Hematopoietic multipotent progenitor cell treated with erythropoietin and hydrocortisone succinate and interleukin-3 and kit ligand, for 15 days (in vitro differentiated cells): ENCODE data around the gene URGCP.

Experiments
- DNase-seq: peaks from one replicate; pipeline ENCODE4 v3.0.0-alpha.2; 2015; ENCODE audit warnings: low spot score

Gene URGCP

DNA sequence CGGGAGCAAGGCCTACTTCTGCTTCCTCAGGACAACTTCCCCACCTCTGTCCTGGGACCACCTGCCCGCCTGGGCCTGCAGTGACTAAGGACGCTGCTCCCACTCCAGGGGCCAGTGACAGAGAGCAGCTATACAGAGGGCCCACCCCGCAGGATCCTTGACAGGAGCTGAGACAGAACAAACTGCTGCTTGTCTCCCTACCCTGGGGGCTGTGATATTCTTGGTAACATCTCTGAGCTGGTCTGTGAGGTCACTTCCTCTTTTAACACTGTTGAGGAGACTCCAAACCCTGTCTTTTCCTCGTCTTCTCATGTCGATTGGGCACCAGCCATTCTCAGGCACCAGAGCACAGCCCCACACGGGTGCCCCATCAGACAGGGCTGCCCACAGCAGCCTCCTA is 30.2 kb downstream of the URGCP start:
- no peak for DNase-seq

DNA sequence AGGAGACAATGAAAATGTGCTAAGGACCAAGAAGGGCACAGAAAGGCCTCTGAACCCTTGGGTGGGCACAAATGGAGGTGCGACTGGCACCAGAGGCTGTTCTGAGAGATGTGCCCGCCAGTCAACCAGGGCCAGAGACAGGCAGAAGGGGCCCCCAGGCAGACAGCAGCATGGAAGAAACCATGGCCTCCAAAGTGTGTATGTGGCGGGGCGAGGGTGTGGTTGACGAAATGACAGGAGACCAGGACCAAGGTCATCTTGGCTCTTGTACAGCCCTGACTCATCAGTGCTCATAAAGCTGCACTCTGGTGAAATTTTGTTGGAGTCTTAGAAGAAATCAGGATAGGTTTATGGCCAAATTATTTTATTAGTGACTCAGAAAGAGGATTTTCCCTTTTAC is 33.1 kb downstream of the URGCP start:
- DNase-seq, result no peak

DNA sequence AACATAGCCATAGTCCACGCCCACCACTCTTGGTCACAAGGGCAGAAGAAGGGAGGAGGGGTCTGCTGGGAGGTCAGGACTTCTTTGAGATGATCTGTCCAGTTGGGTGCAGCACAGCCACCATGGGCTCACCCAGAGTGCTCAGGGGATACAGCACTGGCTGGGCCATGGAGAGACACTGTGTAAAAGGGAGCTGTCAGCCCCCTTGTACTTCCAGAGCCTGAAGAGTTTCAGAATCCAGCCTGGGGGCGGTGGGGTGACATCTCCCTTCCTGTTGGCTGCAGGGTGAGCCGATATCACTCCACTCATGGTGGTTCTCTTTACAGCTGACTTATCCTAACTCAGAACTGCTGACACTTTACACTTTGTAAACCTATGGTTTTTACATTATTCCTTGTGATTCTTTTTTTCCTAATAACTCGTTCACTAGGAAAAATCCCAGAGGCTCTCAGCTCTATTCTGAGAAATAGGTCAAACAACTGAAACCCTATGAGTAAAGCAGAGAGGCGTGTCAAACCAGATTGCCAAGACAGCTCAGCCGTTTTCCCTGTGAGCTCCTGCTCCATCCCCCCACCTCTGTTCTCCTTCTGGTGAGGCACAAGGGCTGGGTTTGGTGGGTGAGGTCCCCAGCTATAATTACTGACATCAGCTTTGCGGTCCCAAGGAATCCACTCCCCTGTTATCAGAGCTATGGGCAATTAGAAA is 33.8 kb downstream of the URGCP start:
- no peak for DNase-seq

DNA sequence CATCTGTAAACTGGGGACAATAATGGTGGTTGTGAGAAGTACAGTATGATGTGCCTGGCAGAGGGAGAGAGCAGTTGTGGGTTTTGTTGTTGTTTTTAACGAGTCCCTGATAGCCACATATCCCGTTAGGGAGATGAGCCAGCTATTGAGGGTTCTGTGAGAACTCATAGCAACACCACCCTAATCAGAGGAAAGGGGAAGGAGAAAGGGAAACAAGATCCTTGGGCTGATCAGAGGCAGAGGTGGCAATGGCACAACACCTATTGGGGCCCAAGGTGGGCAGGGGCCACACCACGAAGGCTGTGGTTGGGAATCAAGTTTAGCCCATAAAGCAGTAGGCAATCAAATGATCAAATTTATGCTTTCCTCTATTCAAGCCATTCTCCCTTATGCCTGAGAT is 35.3 kb downstream of the URGCP start:
- DNase-seq, result no peak

DNA sequence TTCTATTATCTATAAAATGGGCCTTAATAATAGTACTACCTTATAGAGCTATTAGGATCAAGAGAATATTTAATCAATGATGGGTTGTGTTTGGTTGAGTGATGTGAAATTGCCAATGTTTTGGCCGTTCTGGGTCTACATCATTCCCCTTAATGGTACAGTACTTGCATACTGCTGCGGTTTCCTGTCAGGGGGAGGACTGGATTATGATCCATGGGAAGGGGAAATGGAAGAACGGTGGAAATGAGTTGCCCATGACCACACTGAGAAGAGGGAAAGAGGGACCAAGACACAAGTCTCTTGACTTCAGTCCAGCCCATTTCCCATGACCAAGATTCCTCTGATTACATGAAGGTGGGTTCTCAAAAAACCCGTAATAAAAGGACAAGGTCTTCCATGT is 36.1 kb downstream of the URGCP start:
- no peak for DNase-seq

DNA sequence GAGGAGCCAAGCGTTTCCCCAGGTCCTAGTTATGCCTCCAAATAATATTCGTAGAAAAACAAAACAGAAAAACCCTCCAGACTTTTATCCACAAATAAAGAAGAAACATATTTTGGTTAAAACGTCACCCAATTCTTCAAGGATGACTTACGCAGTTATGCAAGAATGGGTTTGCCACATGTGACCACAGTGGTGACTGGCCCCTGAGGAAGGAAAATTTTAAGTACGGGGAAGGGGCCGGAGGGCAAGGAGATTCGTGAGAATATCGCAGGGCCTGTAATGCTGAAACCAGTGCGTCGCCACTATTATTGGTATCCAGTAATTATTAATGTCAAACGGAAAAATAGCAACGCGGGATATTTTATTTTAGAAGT is 36.5 kb downstream of the URGCP start:
- DNase-seq, result no peak

DNA sequence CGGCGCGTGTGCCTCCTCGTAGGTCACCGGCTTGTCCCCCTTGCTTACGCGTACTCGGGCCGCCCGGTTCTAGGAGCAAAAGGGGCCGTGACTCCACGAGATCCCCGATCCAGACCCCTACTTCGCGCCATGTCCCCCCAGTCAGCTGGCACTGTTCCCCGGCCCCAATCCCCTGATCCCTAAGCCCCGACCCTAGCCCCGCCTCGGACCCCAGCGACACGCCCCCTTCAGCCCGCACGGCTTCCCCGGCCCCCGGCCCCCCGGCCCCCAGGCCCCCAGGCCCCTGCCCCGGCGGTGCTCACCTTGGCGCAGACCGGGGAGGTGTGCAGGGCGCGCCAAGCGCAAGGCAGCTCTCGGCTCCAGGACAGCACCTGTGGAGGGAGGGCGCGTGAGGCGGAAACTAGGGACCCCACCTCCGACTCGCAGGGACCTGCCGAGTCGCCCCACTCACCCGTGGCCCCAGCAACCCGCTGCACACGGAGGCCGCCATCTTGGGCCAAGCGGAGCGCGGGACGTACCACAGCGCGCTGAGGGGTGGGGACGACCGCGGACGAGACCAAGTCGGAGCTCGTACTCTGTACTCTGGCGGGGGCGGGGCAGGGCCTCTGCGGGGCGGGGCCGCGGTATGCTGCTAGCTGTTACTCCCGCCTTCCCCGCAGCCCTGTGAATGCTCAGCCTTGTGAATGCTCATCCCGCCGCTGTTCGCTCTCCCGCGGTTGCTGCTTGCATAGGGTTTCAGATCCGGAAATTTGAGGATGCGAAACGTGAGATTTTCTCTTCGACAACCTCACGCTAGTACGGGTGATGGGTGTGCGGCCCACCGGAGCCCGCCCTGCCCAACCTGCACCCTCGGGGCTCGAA is 37.2 kb downstream of the URGCP start, which contains the start of gene MRPS24:
Gene MRPS24 (minus strand): TSS at position 512 of the 861 bp plus-strand sequence. CDS start 22 bp downstream, at position 490.
- peak; percentile 95 for DNase-seq

DNA sequence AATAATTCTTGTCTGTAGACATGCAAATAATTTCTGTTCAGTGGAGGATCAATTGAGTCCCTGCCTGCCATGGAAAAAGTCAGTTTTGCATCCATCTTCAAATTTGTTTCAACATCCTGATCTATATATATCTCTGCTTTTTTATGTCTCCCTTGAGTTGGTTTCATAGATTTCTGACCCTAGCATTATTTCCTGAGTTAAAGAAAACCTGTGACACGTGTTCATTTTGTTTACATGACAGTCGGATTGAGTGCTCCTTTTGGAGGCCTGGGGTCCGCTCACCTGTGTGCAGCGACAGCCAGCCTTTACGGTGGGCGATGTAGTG is 37.8 kb downstream of the URGCP start:
- no peak for DNase-seq

DNA sequence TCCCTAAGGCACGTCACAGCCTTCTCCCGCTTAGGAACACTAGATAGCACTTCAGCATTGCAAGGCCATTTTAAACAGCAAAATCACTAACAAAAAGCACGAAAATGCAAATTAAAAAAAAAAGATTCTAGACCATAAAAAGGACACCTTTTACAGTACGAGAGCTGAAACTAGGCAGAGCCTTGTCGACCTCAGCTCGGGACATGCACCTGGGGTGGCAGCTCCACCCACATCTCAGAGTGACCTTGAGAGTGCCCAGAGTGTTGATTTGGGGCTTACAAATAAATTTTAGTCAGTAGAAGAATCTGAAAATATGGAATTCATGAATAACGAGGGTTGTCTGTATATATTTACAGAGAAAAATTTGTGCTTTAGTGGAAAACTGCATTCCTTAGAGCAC is 38.2 kb downstream of the URGCP start:
- no peak for DNase-seq

DNA sequence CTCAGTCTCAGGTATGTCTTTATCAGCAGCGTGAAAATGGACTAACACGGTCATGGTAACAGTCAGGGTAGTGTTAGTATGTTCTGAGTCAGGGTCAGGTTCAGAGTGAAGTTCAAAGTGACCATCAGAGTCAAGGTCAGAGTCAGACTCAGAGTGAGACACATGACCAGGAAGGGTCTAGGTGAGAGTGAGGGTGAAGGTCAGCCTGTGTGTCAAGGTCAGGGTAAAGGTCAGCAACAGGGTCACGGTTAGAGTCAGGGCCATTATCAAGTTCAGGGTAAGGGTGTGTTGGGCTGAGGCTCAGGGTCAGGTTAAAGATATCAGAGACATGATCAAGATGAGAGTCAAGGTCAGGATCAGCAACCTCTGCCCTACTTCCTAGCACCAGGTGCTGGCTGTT is 41.1 kb downstream of the URGCP start:
- DNase-seq, result no peak

DNA sequence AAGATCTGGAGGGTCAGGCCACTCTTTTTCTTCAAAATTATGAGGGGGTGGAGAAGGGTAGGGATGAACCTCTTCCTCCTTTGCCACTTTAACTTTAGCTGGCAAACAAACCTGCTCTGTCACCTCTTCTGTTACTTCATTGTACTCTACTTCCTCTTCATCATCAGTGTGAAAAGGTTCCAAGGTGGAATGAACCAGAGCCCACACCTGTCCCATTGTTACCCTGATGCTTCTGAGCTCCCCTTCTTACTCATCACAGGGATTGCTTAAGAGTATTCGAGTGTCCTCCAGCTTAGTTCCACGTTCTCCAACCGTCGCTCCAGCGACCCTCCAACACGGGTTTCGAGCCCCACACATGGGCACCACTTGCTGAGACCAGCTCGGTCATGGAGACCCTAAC is 42.3 kb downstream of the URGCP start:
- no peak for DNase-seq

DNA sequence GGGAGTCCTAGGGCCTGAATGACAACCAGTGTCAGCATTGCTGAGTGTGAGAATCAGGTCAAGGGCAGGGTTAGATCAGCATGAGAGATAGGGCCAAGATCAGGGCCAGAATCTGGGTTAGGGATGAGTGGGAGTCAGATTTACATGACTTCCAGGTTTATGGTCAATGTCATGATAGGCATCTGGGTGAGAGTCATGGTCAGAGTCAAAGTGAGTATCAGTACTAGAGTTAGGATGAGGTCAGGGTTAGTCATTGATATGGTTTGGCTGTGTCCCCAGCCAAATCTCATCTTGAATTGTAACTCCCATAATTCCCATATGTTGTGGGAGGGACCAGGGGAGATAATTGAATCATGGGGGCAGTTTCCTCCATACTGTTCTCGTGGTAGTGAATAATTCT is 49.4 kb downstream of the URGCP start:
- DNase-seq, result no peak

DNA sequence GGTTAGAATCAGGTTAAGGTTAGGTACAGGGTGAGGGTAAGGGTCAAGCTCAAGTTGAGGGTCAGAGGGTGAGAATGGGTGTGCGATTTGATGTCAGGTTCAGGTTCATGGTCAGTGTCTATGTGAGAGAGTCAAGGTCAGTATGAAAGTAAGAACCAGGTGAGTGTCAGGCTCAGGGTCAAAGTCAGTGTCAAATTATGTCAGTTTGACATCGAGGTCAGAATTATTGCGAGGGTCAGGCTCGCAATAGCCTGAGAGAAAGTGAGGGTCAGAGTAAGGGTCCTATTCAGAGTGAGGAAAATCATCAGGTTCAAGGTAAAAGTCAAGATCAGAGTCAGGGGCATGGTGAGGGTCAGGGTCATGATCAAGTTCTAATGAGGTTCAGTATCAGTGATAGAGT is 50.1 kb downstream of the URGCP start:
- no peak for DNase-seq

DNA sequence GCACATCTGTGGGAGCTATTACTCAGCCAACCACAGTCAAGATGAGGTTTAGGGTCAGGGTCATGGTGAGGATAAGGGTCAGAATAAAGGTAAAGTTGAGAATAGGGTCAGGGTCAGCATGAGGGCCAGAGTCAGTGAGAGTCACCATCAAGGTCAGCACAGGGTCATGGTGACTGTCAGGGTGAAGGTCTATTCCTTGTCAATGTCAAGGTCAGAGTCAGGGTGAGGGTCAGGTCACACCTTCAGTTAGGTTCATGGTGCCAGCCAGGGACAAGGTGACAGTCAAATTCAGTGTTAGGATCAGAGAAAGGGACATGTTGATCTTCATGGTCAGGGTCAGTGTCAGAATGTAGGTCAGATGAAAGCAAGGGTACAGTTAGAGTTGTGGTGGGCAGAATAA is 51.2 kb downstream of the URGCP start:
- no peak for DNase-seq

DNA sequence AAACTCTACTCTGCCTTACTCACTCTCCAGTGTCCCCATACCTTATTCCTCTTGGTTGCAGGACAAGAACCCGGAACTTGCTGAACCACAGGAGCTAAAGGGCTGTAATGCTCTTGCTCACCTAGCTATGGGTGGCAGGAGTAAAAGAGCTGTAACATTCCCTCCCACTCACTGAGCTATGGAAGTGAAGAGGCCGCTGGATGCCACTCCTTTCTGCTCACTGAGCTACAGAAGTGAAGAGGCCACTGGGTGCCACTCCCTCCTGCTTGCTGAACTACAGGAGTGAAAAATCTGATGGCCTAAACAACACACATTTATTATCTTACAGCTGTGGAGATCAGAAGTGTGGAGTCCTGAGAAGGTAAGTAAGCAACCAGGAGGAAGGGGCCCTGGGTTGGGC is 54.6 kb downstream of the URGCP start:
- no peak for DNase-seq

DNA sequence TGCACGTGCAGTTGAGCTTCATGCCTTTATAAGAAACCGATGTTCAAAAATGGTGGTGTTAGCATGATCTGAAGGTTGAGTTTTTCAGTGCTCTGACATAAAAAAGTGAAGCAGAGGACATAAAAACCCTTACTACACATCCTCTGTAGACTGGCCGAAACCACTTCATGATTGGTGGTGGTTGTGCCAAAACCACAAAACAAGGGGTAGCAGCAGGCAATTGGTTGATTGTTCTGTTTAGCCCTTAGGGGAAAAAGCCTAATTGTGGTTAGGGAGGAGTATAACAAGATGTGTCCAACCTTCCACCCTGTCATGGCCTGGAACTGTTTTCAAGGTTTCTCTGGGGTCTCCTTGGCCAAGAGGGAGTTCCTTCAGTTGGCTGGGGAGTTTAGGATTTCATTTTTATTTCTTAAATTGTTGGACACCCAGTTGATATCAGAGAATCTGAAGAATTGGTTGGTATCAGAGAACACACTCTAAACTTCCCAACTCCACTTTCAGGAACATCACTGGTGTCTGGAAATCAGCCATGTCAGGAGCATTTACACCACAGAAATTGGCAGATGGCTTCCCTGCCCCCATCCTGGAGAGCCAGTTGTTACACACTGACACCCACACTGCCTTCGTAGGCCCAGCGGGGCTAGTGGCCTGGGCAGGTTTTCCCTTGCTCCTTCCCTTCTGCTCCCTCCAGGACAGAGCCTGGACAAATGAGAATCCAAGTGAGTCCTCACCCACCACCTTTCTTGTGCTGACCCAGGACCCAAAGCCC is 55.9 kb downstream of the URGCP start:
- no peak for DNase-seq

DNA sequence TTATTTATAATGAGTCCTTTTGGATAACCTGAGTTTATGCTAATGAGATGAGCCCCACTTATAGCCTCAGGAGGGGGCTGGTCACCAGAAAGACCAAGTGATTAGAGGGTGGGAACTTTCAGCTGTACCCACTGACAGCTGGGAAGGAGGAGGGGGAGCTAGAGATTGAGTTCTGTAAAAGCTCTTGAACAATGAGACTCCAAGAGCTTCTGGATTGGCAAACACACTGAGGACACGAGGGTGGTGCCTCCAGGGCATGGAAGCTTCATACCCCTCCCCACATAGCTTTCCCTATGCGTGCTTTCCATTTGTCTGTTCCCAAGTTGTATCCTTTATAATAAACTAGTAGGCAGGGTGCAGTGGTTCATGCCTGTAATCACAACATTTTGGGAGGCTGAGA is 57.3 kb downstream of the URGCP start:
- no peak for DNase-seq

DNA sequence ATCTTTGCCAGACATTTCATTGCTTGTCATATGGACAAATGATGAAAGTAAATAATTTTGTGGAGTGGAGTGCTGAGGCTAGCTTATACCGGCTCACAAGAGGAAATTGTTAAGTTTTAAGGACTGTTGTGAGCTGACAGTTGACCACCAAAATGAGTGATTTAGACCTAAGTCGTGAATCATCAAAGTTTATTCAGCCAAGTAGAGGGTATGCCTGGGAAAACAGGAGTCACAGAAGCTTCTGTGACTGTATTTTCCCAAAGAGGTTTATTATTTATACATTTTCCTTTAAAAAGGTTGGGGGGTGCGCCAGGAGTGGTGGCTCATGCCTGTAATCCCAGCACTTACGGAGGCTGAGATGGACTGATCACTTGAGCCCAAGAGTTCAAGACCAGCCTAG is 58.9 kb downstream of the URGCP start:
- DNase-seq, result no peak

DNA sequence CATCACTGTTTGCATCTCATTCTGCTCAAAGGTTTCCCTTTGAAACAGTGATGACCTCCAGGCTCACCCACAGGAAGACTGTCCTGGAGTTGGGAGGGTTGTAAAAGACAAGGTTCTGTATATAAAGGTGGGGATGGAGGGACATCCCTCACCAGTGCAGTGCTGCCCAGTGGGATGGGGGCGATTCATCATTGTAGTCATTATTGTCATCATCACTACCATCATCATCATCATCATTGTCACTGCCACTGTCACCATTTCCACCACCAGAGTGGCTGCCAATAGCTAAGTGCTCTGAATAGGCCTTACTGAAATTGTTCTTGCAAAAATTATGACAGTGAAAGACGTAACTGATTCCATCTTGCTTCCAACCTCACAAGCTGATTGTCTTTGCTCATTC is 61.7 kb downstream of the URGCP start:
- no peak for DNase-seq

DNA sequence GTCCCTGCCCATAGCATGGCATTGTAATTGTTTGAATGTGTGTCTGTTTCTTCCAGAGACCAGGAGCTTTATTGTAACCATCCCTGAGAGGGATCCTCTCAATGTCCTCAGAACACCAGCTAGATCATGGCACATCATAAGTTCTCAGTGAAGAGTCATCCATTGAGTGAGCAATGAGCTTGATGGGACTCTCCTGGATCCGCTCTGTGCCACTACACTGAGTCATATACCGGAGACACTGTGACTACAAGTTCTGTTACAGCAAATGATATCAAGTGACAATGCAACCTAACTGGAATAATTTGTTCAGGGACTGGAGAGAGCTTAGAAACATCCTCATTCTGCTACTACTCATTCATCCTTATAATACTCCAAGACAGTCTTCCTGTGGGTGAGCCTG is 62.1 kb downstream of the URGCP start:
- DNase-seq, result no peak

DNA sequence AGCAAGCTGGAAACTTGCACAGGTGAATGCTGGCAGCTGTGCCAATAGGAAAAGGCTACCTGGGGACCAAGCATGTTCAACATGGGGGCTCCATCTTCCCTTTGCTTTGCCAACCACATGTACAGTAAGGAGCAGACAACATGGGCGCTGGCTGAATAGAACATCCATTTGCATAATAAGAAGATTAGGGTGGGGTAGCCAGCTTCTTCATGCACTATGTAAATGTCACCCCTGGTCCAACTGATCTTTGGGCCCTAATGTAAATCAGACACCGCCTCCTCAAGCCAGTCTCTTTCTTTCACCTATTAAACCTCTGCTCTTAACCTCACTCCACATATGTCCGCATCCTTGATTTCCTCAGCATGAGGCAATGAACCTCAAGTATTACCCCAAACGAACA is 63.1 kb downstream of the URGCP start:
- DNase-seq, result no peak

DNA sequence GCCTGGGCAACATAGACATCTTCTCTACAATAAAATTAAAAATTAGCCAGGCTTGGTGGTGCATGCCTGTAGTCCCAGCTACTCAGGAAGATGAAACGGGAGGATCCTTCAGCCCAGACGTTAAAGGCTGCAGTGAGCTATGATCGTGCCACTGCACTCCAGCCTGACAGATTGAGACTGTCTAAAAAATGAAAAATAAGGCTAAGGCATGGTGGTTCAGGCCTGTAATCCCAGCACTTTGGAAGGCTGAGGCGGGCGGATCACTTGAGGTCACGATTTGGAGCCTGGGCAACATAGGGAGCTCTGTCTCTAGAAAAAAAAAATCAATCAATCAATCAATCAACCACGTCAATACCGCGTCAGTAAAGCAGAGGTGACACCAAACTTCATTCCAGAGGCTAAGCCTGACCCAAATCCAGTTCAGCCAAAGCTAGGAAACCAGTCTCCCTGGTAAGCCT is 68.2 kb downstream of the URGCP start:
- DNase-seq, result no peak
